HG02623 (cell line): ENCODE measurements around the gene KLK6.

Experiments used
- ATAC-seq: cut with Tn5 transposase; IDR thresholded peaks from one replicate; pipeline ENCODE4 v1.9.1; 2021; ENCODE audit warnings: moderate library complexity; ENCODE audit not compliant: unreplicated experiment

Gene KLK6

DNA sequence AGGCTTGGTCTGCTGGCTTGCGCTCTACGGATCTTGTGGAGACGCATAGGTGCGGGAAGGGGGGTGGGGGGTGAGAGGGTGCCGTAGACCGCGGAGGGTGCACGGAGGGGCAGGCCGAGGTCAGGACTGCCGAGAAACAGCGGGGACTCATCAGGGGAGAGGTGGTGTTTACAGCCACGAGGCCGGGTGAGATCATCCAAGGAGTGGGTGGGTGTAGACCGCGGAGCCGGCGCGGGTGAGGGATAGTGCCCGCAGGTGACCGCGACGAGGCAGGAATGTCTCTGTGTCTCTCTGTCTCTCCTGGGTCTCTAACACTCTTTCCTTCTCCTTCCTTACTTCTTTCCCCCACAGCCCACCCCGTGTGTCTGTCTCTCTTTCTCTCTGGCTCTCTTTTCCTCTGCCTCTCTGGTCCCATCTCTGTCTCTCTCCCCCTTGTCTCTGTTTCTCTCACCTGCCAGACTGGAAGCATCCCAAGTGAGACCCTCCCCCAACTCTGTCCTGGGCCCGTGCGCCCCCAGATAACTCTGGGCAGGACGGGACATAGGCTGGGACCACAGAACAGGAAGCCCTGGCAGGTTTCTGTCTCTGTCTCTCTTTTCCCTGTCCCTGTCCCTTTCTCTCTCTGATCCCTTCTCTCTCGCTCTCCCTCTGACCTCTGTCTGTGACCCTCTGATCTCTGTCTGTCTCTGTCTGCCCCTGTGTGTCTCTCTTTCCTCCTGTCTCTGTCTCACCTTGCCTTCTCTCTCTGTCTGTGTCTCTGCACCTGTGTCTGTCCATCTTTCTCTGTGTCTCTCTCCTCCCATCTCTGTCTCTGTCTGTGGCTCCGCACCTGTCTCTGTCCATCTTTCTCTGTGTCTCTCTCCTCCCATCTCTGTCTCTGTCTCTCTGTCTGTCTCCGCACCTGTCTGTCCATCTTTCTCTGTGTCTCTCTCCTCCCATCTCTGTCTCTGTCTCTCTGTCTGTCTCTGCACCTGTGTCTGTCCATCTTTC is 56.4 kb downstream of the KLK6 start:
- ATAC-seq, result no peak

DNA sequence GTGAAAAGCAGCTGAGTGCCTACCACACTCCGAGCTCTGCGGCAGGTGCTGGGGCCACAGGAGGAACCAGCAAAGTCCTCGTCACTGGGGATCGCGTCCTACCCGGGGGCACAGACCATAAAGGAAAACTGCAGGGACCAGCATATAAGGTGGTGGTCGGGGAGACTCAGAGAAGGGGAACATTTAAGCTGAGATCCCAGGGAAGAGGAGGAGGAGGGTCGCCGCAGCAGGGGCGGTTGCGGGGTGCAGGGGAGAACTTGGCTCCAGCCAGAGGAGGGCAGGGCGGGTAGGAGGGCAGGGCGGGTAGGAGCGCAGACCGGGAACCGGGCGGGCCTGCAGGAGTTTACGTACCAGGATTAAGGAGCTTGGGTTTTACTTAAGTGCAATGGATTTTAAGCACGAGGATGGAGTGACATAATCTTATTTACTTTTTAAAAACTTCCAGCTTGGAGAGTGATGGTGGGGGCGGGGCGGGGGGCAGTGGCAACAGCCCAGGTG is 57.2 kb downstream of the KLK6 start:
- no peak for ATAC-seq

DNA sequence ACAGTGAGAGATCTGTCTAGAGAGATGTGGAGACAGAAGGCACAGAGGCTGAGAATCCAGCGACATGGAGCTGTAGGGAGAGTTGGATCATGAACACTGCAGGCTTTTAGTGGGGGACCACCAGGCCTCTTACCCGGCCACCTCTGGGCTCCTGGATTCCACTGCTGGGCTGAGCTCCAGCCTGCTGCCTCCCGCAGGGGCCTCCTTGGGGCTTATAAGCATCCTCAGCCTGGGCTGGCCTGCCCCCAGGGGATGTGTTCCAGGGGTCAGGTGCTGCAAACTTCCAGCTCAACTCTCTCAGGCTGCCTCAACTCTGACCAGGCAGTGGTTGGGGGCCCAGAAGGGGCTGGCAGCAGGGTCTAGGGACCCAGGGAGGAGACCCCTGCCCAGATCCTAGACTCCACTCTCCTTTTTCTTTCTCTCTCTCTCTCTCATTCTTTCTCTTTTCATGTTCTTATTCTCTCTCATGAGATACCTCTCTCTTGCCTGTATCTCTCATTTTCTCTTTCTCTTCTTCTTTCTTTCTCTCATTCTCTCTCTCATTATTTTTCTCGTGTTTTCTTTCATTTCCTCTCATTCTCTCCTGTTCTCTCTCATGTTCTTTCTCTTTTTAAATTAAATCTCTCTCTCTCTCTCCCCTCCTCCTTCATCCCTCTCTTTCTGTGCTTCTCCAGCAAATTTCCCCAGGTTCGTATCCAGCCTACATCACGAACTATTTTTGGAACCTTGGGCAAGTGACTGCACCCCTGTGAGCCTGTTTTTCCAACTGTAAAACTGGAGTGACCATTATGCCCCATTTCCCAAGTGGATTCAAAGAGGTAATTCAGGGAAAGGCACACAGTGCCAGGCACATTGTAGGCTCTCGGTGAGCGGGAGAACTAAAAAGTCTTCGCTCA is 57.9 kb downstream of the KLK6 start, which contains the start of gene KLK4:
KLK4 (minus strand) TSS at position 190 of the 896 bp plus-strand sequence. CDS start 657 bp downstream, outside the sequence.
- no peak for ATAC-seq

DNA sequence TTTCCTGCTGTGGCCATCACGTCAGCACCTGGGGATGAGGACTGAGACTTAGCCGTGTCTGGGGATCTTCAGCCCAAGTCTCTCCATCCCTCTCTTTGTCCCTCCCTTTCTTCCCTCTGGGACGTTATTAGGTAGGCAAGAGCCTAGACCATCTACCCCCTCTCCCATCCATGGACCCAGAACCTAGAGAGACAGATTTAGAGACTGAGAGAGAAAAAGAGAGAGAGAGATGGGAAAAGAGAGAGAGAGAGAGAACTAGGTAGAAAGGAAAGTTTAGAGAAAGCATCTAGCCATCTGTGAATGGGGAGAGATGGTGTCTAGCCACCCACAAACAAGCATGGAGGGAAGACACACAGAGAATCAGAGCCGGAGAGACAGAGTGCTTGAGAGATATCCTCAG is 58.7 kb downstream of the KLK6 start:
- ATAC-seq, result no peak

DNA sequence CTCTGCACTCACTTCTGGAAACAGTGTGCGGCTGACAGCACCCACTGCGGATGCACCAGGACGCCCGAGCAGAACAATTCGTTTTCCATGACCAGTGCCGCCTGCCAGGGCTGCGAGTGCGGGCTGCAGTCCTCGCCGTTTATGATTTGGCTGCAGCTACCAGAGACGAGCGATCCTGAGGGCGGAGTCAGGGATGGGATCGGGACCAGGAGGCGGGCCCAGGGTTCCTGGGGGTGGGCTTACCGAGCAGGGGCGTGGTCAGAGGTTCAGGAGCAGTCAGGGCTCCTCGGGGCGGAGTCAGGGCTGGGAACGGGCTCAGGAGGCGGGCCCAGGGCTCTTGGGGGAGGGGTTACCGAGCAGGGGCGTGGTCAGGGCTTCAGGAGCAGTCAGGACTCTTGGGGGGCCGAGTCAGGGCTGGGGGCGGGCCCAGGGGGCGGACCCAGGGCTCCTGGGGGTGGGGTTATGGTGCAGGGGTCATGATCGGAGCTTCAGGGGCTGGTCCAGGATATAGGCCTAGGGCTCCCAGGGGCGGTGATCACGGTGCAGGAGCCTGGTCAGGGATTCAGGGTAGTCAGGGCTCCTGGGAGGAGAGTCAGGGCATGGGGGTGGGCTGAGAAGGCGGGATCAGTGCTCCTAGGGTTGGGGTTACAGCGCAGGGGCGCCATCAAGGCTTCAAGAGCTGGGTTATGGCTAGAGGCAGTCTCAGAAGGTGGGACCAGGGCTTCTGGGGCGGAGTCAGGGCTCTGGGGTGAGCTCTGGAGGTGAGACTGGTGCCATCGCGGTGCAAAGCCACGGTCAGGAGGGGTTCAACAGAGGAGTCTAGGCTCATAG is 59.9 kb downstream of the KLK6 start:
- ATAC-seq, result peak; percentile 45
